Measurements from ENCODE around the gene PITX1. TPM values are rescaled to one million over a fixed set of nuclear protein-coding genes. Genes with fewer than 3 reads are reported as not detected.
"Not testable (repeated sequence)": the region's sequence is repeated elsewhere in the genome, so short reads cannot be mapped to it uniquely, and the experiment has no call there.

PITX1 gene
- total RNA-seq, 2 experiments from 2014 or later = 0.14 TPM; not detected in 1

GRCh38 chr5:135010502-135011354, 23.3 kb downstream of the PITX1 start:
- no peak overlapping the region for H3K27ac Mint-ChIP-seq
- no peak for DNase-seq
- no peaks in the 10 kb centered on the region for H3K4me1 Mint-ChIP-seq
- no peaks in the 10 kb centered on the region for H3K36me3 Mint-ChIP-seq
- ATAC-seq = no peak
- CTCF ChIA-PET = interaction anchor here (0.5 kb wide), 1 partner anchor 1327 kb away, joined by 3 read pairs; no protein-coding TSS in a partner anchor
- H3K27me3 Mint-ChIP-seq = no peaks in the 10 kb centered on the region
- H3K4me3 Mint-ChIP-seq = no peak overlapping the region
- H3K9me3 Mint-ChIP-seq (ENCODE audit: low read depth) = no peaks in the 10 kb centered on the region

- DNase-seq = no peak
- H3K36me3 Mint-ChIP-seq = no peaks in the 10 kb centered on the region
- no peak for ATAC-seq
- H3K4me1 Mint-ChIP-seq = no peaks in the 10 kb centered on the region
- no peak overlapping the region for H3K4me3 Mint-ChIP-seq
- H3K27me3 Mint-ChIP-seq = no peaks in the 10 kb centered on the region
- no peak overlapping the region for H3K27ac Mint-ChIP-seq
- CTCF ChIA-PET = no interaction called here
- H3K9me3 Mint-ChIP-seq (ENCODE audit: low read depth) = no peaks in the 10 kb centered on the region
Measured at GRCh38 chr5:135009736-135010501, 24.1 kb downstream of the PITX1 start.

GRCh38 chr5:135008981-135009735, 24.9 kb downstream of the PITX1 start:
- H3K4me3 Mint-ChIP-seq = no peak overlapping the region
- H3K36me3 Mint-ChIP-seq = no peaks in the 10 kb centered on the region

GRCh38 chr5:135008556-135008955, 25.5 kb downstream of the PITX1 start:
- CTCF ChIA-PET = no interaction called here
- Mint-ChIP-seq H3K4me3 (no peak overlapping the region), H3K27me3 (no peaks in the 10 kb centered on the region), H3K36me3 (no peaks in the 10 kb centered on the region), H3K4me1 (no peaks in the 10 kb centered on the region), H3K9me3 (ENCODE audit: low read depth) (no peaks in the 10 kb centered on the region), H3K27ac (no peak overlapping the region)
- DNase-seq (no peak), ATAC-seq (no peak)

More at GRCh38 chr5:135008981-135009735, 24.9 kb downstream of the PITX1 start:
- no peaks in the 10 kb centered on the region for H3K9me3 Mint-ChIP-seq (ENCODE audit: low read depth)
- CTCF ChIA-PET = no interaction called here
- no peak for ATAC-seq
- H3K27ac Mint-ChIP-seq = no peak overlapping the region
- no peaks in the 10 kb centered on the region for H3K4me1 Mint-ChIP-seq
- no peak for DNase-seq
- no peaks in the 10 kb centered on the region for H3K27me3 Mint-ChIP-seq

- ATAC-seq (no peak), DNase-seq (no peak)
- Mint-ChIP-seq H3K9me3 (ENCODE audit: low read depth) (no peaks in the 10 kb centered on the region), H3K4me1 (no peaks in the 10 kb centered on the region), H3K36me3 (no peaks in the 10 kb centered on the region), H3K4me3 (no peak overlapping the region), H3K27me3 (no peaks in the 10 kb centered on the region), H3K27ac (no peak overlapping the region)
- CTCF ChIA-PET = no interaction called here
Measured at GRCh38 chr5:135007749-135008363, 26.2 kb downstream of the PITX1 start.

GRCh38 chr5:135007305-135007704, 26.7 kb downstream of the PITX1 start:
- no peak for ATAC-seq
- no peak for DNase-seq
- Mint-ChIP-seq H3K4me1 (no peaks in the 10 kb centered on the region), H3K9me3 (ENCODE audit: low read depth) (no peaks in the 10 kb centered on the region), H3K27me3 (no peaks in the 10 kb centered on the region), H3K27ac (no peak overlapping the region), H3K4me3 (no peak overlapping the region), H3K36me3 (no peaks in the 10 kb centered on the region)
- CTCF ChIA-PET = no interaction called here

- H3K4me1 Mint-ChIP-seq = no peaks in the 10 kb centered on the region
- H3K27me3 Mint-ChIP-seq = no peaks in the 10 kb centered on the region
- no peaks in the 10 kb centered on the region for H3K36me3 Mint-ChIP-seq
- no peak overlapping the region for H3K4me3 Mint-ChIP-seq
- CTCF ChIA-PET = interaction anchor here (1.0 kb wide), 1 partner anchor 14 kb away, joined by 3 read pairs; no protein-coding TSS in a partner anchor
- ATAC-seq (no peak), DNase-seq (no peak)
- no peaks in the 10 kb centered on the region for H3K9me3 Mint-ChIP-seq (ENCODE audit: low read depth)
- H3K27ac Mint-ChIP-seq = no peak overlapping the region
Measured at GRCh38 chr5:135005076-135005475, 29.0 kb downstream of the PITX1 start.

- CTCF ChIA-PET = no interaction called here
- no peaks in the 10 kb centered on the region for H3K36me3 Mint-ChIP-seq
- H3K4me1 Mint-ChIP-seq = no peaks in the 10 kb centered on the region
- ATAC-seq = no peak
- H3K27ac Mint-ChIP-seq = no peak overlapping the region
- no peak for DNase-seq
- no peaks in the 10 kb centered on the region for H3K9me3 Mint-ChIP-seq (ENCODE audit: low read depth)
- H3K27me3 Mint-ChIP-seq = no peaks in the 10 kb centered on the region
- no peak overlapping the region for H3K4me3 Mint-ChIP-seq
Measured at GRCh38 chr5:135004376-135004775, 29.7 kb downstream of the PITX1 start.

GRCh38 chr5:134998068-134998467, 36.0 kb downstream of the PITX1 start:
- H3K4me3 Mint-ChIP-seq; H3K4me1 Mint-ChIP-seq; H3K27ac Mint-ChIP-seq; H3K36me3 Mint-ChIP-seq; H3K27me3 Mint-ChIP-seq; CTCF ChIA-PET; DNase-seq; ATAC-seq; H3K9me3 Mint-ChIP-seq (ENCODE audit: low read depth): not testable (repeated sequence)

- CTCF ChIA-PET = no interaction called here
- H3K4me1 Mint-ChIP-seq = no peaks in the 10 kb centered on the region
- DNase-seq = no peak
- no peak overlapping the region for H3K27ac Mint-ChIP-seq
- H3K27me3 Mint-ChIP-seq = peaks cover 9% of the 10 kb centered on the region
- H3K4me3 Mint-ChIP-seq = no peak overlapping the region
- no peak for ATAC-seq
- no peaks in the 10 kb centered on the region for H3K36me3 Mint-ChIP-seq
- no peaks in the 10 kb centered on the region for H3K9me3 Mint-ChIP-seq (ENCODE audit: low read depth)
Measured at GRCh38 chr5:134997015-134997414, 37.0 kb downstream of the PITX1 start.

- ATAC-seq (no peak), DNase-seq (no peak)
- CTCF ChIA-PET = no interaction called here
- H3K27me3 Mint-ChIP-seq = peaks cover 11% of the 10 kb centered on the region
- no peaks in the 10 kb centered on the region for H3K4me1 Mint-ChIP-seq
- no peaks in the 10 kb centered on the region for H3K9me3 Mint-ChIP-seq (ENCODE audit: low read depth)
- no peaks in the 10 kb centered on the region for H3K36me3 Mint-ChIP-seq
- H3K4me3 Mint-ChIP-seq = no peak overlapping the region
- no peak overlapping the region for H3K27ac Mint-ChIP-seq
Measured at GRCh38 chr5:134995850-134996402, 38.1 kb downstream of the PITX1 start.

GRCh38 chr5:134994560-134995156, 39.4 kb downstream of the PITX1 start:
- Mint-ChIP-seq H3K27ac (no peak overlapping the region), H3K36me3 (no peaks in the 10 kb centered on the region), H3K4me1 (no peaks in the 10 kb centered on the region), H3K9me3 (ENCODE audit: low read depth) (no peaks in the 10 kb centered on the region), H3K27me3 (peaks cover 13% of the 10 kb centered on the region), H3K4me3 (no peak overlapping the region)
- ATAC-seq (no peak), DNase-seq (no peak)
- CTCF ChIA-PET = no interaction called here

- Mint-ChIP-seq H3K27ac (no peak overlapping the region), H3K27me3 (peaks cover 14% of the 10 kb centered on the region), H3K9me3 (ENCODE audit: low read depth) (no peaks in the 10 kb centered on the region), H3K4me3 (no peak overlapping the region), H3K36me3 (no peaks in the 10 kb centered on the region), H3K4me1 (no peaks in the 10 kb centered on the region)
- CTCF ChIA-PET = no interaction called here
- no peak for ATAC-seq
- DNase-seq = no peak
Measured at GRCh38 chr5:134993161-134993560, 40.9 kb downstream of the PITX1 start.
